SK-N-SH treated with all-trans-retinoic acid at 6 μM for 48 hours (cell line): ENCODE data around the gene RBM7.

Experiments used
- ATAC-seq: fragments of 200-7000 bp; cut with Tn5 transposase; 3 replicates; pipeline ENCODE4 v1.9.1; 2020; ENCODE audit warnings: mild to moderate bottlenecking, moderate library complexity
- ARNTL ChIP-seq: fragments of 450-650 bp; formaldehyde crosslinking; IDR thresholded peaks from 2 replicates; pipeline ENCODE4 v1.5.0; 2020; ENCODE audit warnings: low read depth, mild to moderate bottlenecking, moderate library complexity, borderline replicate concordance
- BACH2 ChIP-seq: fragments of 250-450 bp; sonication (Bioruptor Pico); IDR thresholded peaks from 2 replicates; pipeline ENCODE4 v1.9.0; 2021; ENCODE audit warnings: mild to moderate bottlenecking, borderline replicate concordance
- CREB5 ChIP-seq: fragments of 250-450 bp; sonication (Bioruptor Pico); IDR thresholded peaks from 2 replicates; pipeline ENCODE4 v1.5.1; 2020; ENCODE audit warnings: low read depth, mild to moderate bottlenecking, moderate library complexity
- CSDC2 ChIP-seq: fragments of 250-450 bp; sonication (Bioruptor Pico); IDR thresholded peaks from 2 replicates; pipeline ENCODE4 v1.5.0; 2020; ENCODE audit warnings: mild to moderate bottlenecking, moderate library complexity
- CSRNP3 ChIP-seq: fragments of 250-450 bp; sonication (Bioruptor Pico); IDR thresholded peaks from 2 replicates; pipeline ENCODE4 v1.5.1; 2021; ENCODE audit warnings: mild to moderate bottlenecking, moderate library complexity
- ESRRG ChIP-seq: fragments of 250-450 bp; sonication (Bioruptor Pico); IDR thresholded peaks from 2 replicates; pipeline ENCODE4 v1.6.1; 2021; ENCODE audit warnings: mild to moderate bottlenecking
- GLIS3 ChIP-seq: fragments of 250-450 bp; sonication (Bioruptor Pico); IDR thresholded peaks from 2 replicates; pipeline ENCODE4 v1.5.0; 2020; ENCODE audit warnings: mild to moderate bottlenecking, moderate library complexity
- ISL1 ChIP-seq: fragments of 250-450 bp; sonication (Bioruptor Pico); IDR thresholded peaks from 2 replicates; pipeline ENCODE4 v2.1.2; 2022; ENCODE audit warnings: mild to moderate bottlenecking, moderate library complexity
- OSR1 ChIP-seq: fragments of 250-450 bp; sonication (Bioruptor Pico); IDR thresholded peaks from 2 replicates; pipeline ENCODE4 v1.8.0; 2022; ENCODE audit warnings: moderate library complexity, mild to moderate bottlenecking, inconsistent platforms
- PATZ1 ChIP-seq: fragments of 250-450 bp; sonication (Bioruptor Pico); IDR thresholded peaks from 2 replicates; pipeline ENCODE4 v1.8.0; 2020; ENCODE audit warnings: mild to moderate bottlenecking, moderate library complexity, borderline replicate concordance
- POU6F1 ChIP-seq: fragments of 250-450 bp; sonication (Bioruptor Pico); IDR thresholded peaks from 2 replicates; pipeline ENCODE4 v1.8.0; 2021; ENCODE audit warnings: low read depth, mild to moderate bottlenecking, moderate library complexity, borderline replicate concordance
- PPARA ChIP-seq: fragments of 250-450 bp; sonication (Bioruptor Pico); IDR thresholded peaks from 2 replicates; pipeline ENCODE4 v1.5.0; 2020; ENCODE audit warnings: mild to moderate bottlenecking, borderline replicate concordance
- RARB ChIP-seq: fragments of 250-450 bp; sonication (Bioruptor Pico); IDR thresholded peaks from 2 replicates; pipeline ENCODE4 v1.8.0; 2021; ENCODE audit warnings: mild to moderate bottlenecking, moderate library complexity
- TCF4 ChIP-seq: fragments of 250-450 bp; sonication (Bioruptor Pico); IDR thresholded peaks from 2 replicates; pipeline ENCODE4 v1.8.0; 2021; ENCODE audit warnings: mild to moderate bottlenecking, moderate library complexity, borderline replicate concordance
- TOX ChIP-seq: fragments of 250-450 bp; sonication (Bioruptor Pico); IDR thresholded peaks from 2 replicates; pipeline ENCODE4 v1.8.0; 2021; ENCODE audit warnings: mild to moderate bottlenecking, moderate library complexity, borderline replicate concordance
- TSHZ2 ChIP-seq: fragments of 250-450 bp; sonication (Bioruptor Pico); IDR thresholded peaks from 2 replicates; pipeline ENCODE4 v1.5.0; 2020; ENCODE audit warnings: mild to moderate bottlenecking, moderate library complexity
- ZC3H10 ChIP-seq: fragments of 250-450 bp; sonication (Bioruptor Pico); IDR thresholded peaks from 2 replicates; pipeline ENCODE4 v1.5.1; 2021; ENCODE audit warnings: mild to moderate bottlenecking, moderate library complexity
- ZFP3 ChIP-seq: fragments of 250-450 bp; sonication (Bioruptor Pico); IDR thresholded peaks from 2 replicates; pipeline ENCODE4 v1.5.0; 2020; ENCODE audit warnings: mild to moderate bottlenecking, moderate library complexity
- ZNF70 ChIP-seq: fragments of 450-650 bp; formaldehyde crosslinking; IDR thresholded peaks from 2 replicates; pipeline ENCODE4 v1.5.0; 2020; ENCODE audit warnings: mild to moderate bottlenecking, moderate library complexity
- ZNF8 ChIP-seq: fragments of 450-650 bp; formaldehyde crosslinking; IDR thresholded peaks from 2 replicates; pipeline ENCODE4 v1.5.0; 2020; ENCODE audit warnings: mild to moderate bottlenecking, moderate library complexity

RBM7 gene

GRCh38 chr11:114354076-114354475, 46.4 kb upstream of the RBM7 start:
- TF ChIP-seq ISL1 (CRISPR knock-in tag) (peak; percentile 69), CREB5 (CRISPR knock-in tag) (peak; percentile 52; the same call in 1 of the 2 replicates), ARNTL (no peak)
- ATAC-seq: peak; percentile 87

- no peak; the same call in 2 of the 3 replicates for ATAC-seq
- TF ChIP-seq TCF4 (no peak), ZNF8 (CRISPR knock-in tag) (no peak), CSRNP3 (CRISPR knock-in tag) (no peak), ESRRG (no peak), PPARA (CRISPR knock-in tag) (no peak)
Observed at GRCh38 chr11:114358716-114359115, 41.8 kb upstream of the RBM7 start.

- no peak for ATAC-seq
- TF ChIP-seq ESRRG (no peak), PATZ1 (CRISPR knock-in tag) (no peak), ZNF70 (CRISPR knock-in tag) (no peak), ZFP3 (no peak), ARNTL (no peak), GLIS3 (CRISPR knock-in tag) (no peak), PPARA (CRISPR knock-in tag) (no peak), POU6F1 (no peak), TSHZ2 (no peak), OSR1 (CRISPR knock-in tag) (no peak), RARB (CRISPR knock-in tag) (no peak), CSDC2 (CRISPR knock-in tag) (no peak), ZC3H10 (no peak), CREB5 (CRISPR knock-in tag) (no peak), ISL1 (CRISPR knock-in tag) (no peak), TOX (CRISPR knock-in tag) (no peak), BACH2 (CRISPR knock-in tag) (no peak)
- TF ChIP-seq, all 23 proteins: peak for 0
Observed at GRCh38 chr11:114359342-114359741, 41.1 kb upstream of the RBM7 start.
